Camera-type eye (tissue), 1 donor: Measurements from ENCODE around the gene FOS. TPM values are rescaled to one million over a fixed set of nuclear protein-coding genes. Genes with fewer than 3 reads are reported as not detected.

ENCODE experiments used
- total RNA-seq: library from RNA; depleted of rRNA; stranded (reverse); fragments of >200 nt; gene quantifications from one replicate; pipeline ENCODE4 v1.2.3, GENCODE V29; 2014

FOS gene
- total RNA-seq, result 148 TPM

GRCh38 chr14:75278422-75279152 lies at the start of gene FOS:
TSS of gene FOS (plus strand) at chr14:75278828. CDS start at chr14:75278983, 155 bp downstream.

Other genes with a start within 250 kb of the FOS start
- gene MLH3, start 227.4 kb upstream of the FOS start, total RNA-seq, result 70.8 TPM
- gene ACYP1, start 214.8 kb upstream of the FOS start, total RNA-seq, result 31.5 TPM
- gene ZC2HC1C, start 209.2 kb upstream of the FOS start, total RNA-seq, result 2.5 TPM
- gene NEK9, start 151.8 kb upstream of the FOS start, total RNA-seq, result 80.5 TPM
- gene TMED10, start 102.2 kb upstream of the FOS start, total RNA-seq, result 301 TPM
- 49.3 TPM for gene JDP2, start 149.2 kb downstream of the FOS start, total RNA-seq
- 2.1 TPM for gene BATF, start 243.6 kb downstream of the FOS start, total RNA-seq